Mucosa of rectum (tissue), 2 donors: ENCODE results near the gene IKZF1.

Experiments used
- H3K27ac ChIP-seq, 2 donors: one replicate each; pipeline ENCODE4 v1.7.0; 2013; ENCODE audit warnings: inconsistent platforms in 2 of 2, low read depth in 2 of 2, low read length in 2 of 2
- H3K27me3 ChIP-seq, 2 donors: one replicate each; pipeline ENCODE4 v1.7.0; 2013; ENCODE audit warnings: low read length in 2 of 2; ENCODE audit not compliant: control insufficient read depth in 2 of 2, insufficient read depth in 2 of 2
- H3K36me3 ChIP-seq, 2 donors: one replicate each; pipeline ENCODE4 v1.7.0; 2013; ENCODE audit warnings: low read length in 2 of 2; ENCODE audit not compliant: control insufficient read depth in 2 of 2, insufficient read depth in 2 of 2
- H3K4me1 ChIP-seq, 2 donors: one replicate each; pipeline ENCODE4 v1.7.0; 2013; ENCODE audit warnings: low read length in 2 of 2, mild to moderate bottlenecking in 1 of 2; ENCODE audit not compliant: control insufficient read depth in 2 of 2, insufficient read depth in 2 of 2
- H3K4me3 ChIP-seq, 2 donors: one replicate each; pipeline ENCODE4 v1.7.0; 2013; ENCODE audit warnings: low read length in 2 of 2
- H3K9ac ChIP-seq, 2 donors: one replicate each; pipeline ENCODE4 v1.7.0; 2013; ENCODE audit warnings: low read length in 2 of 2, low read depth in 1 of 2, mild to moderate bottlenecking in 1 of 2
- H3K9me3 ChIP-seq, 2 donors: one replicate each; pipeline ENCODE4 v1.7.0; 2013; ENCODE audit warnings: low read length in 2 of 2; ENCODE audit not compliant: control insufficient read depth in 2 of 2
- donor health status: healthy.
- donor health status: Normal muscosa, but diverticular disease.

IKZF1 gene

GRCh38 chr7:50387351-50387750 is 82.8 kb downstream of the IKZF1 start:
- no peak overlapping the region for H3K9ac ChIP-seq
- H3K27me3 ChIP-seq, result no peaks in the 10 kb centered on the region
- no peak overlapping the region for H3K27ac ChIP-seq
- H3K4me3 ChIP-seq, result no peak overlapping the region
- no peaks in the 10 kb centered on the region for H3K9me3 ChIP-seq
- H3K36me3 ChIP-seq, result peaks cover 0 to 22% of the 10 kb centered on the region in 2 donors
- no peaks in the 10 kb centered on the region for H3K4me1 ChIP-seq

- peaks cover 0 to 2% of the 10 kb centered on the region in 2 donors for H3K4me1 ChIP-seq
- no peak overlapping the region for H3K4me3 ChIP-seq
- H3K27ac ChIP-seq, result no peak overlapping the region
- H3K27me3 ChIP-seq, result no peaks in the 10 kb centered on the region
- H3K36me3 ChIP-seq, result peaks cover 0 to 3% of the 10 kb centered on the region in 2 donors
- H3K9me3 ChIP-seq, result no peaks in the 10 kb centered on the region
- H3K9ac ChIP-seq, result no peak overlapping the region
These were observed 85.4 kb downstream of the IKZF1 start for GRCh38 chr7:50389961-50390360.

DNA sequence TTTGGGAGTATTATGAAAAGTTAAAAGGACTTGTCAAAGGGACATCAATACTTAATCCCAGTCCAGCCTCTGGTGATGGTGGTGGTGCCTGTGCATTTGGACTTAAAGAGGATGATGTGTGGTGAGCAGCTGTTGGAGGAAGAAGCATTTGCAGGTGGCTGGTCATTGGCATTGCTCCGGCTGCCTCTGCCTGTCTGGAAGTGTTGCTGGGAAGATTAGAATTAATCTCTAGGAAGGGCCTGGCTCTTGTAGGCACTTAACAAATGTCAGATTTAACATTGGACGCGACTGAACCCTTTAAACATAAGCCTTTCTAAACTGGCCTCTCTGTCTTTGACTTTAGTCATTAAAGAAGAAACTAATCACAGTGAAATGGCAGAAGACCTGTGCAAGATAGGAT is 86.9 kb downstream of the IKZF1 start:
- Histone ChIP-seq H3K27ac (no peak overlapping the region), H3K4me3 (no peak overlapping the region), H3K4me1 (peaks cover 0 to 3% of the 10 kb centered on the region in 2 donors), H3K9me3 (no peaks in the 10 kb centered on the region), H3K27me3 (no peaks in the 10 kb centered on the region), H3K36me3 (peaks cover 0 to 3% of the 10 kb centered on the region in 2 donors), H3K9ac (no peak overlapping the region)

DNA sequence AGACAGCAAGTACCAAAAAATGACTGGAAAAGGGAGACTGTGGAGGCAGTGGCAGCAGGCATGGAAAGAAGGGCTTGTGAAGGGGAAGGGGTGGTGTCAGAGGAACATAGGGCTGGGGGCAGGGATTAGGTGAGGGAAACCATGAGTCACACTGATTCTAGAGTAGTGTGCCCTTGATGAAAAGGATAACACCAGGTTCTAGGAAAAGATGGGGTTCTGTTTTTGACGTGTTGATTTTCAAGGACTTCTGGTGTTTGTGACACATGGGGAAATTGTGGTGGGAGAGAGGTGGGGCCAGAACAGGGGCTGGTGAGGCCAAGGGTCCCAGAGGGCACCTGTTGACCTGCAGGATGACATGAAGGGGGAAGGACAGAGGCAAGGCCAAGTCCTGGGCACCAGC is 88.6 kb downstream of the IKZF1 start:
- Histone ChIP-seq H3K9me3 (no peaks in the 10 kb centered on the region), H3K4me3 (no peak overlapping the region), H3K36me3 (no peaks in the 10 kb centered on the region), H3K4me1 (peaks cover 0 to 6% of the 10 kb centered on the region in 2 donors), H3K9ac (no peak overlapping the region), H3K27me3 (no peaks in the 10 kb centered on the region), H3K27ac (no peak overlapping the region)

- no peaks in the 10 kb centered on the region for H3K36me3 ChIP-seq
- peaks cover 0 to 6% of the 10 kb centered on the region in 2 donors for H3K4me1 ChIP-seq
- H3K27ac ChIP-seq, result no peak overlapping the region
These were observed 89.2 kb downstream of the IKZF1 start for GRCh38 chr7:50393547-50394252.

GRCh38 chr7:50394315-50394714 is 89.8 kb downstream of the IKZF1 start:
- Histone ChIP-seq H3K4me1 (peaks cover 0 to 6% of the 10 kb centered on the region in 2 donors), H3K36me3 (no peaks in the 10 kb centered on the region), H3K4me3 (no peak overlapping the region), H3K27ac (no peak overlapping the region), H3K27me3 (no peaks in the 10 kb centered on the region), H3K9me3 (no peaks in the 10 kb centered on the region), H3K9ac (no peak overlapping the region)

More at GRCh38 chr7:50393547-50394252, 89.2 kb downstream of the IKZF1 start:
- no peak overlapping the region for H3K9ac ChIP-seq
- H3K27me3 ChIP-seq, result no peaks in the 10 kb centered on the region
- no peaks in the 10 kb centered on the region for H3K9me3 ChIP-seq
- H3K4me3 ChIP-seq, result no peak overlapping the region

DNA sequence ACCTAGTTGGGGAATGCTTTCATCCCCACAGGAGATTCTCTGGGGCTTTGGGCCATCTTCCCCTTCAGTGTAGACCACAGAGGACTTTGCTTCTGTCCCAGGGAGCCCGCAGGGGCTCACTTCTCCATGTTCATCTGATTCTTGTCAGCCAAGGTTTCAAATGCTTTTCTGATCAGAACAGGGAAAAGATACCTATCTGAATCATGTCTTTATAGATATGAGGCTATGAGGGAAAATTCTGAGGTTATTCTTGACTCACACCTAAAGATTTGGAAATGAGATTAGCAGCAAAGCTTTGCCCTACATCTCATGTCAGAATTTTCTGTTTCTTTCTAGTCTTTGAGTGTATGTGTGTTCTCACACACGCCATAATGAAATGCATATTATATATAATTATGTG is 92.3 kb downstream of the IKZF1 start:
- Histone ChIP-seq H3K9ac (no peak overlapping the region), H3K36me3 (peaks cover 0 to 9% of the 10 kb centered on the region in 2 donors), H3K27ac (peak overlapping the region in 1 of 2 donors; percentile 23), H3K4me3 (no peak overlapping the region), H3K27me3 (no peaks in the 10 kb centered on the region), H3K4me1 (peaks cover 0 to 6% of the 10 kb centered on the region in 2 donors), H3K9me3 (no peaks in the 10 kb centered on the region)

DNA sequence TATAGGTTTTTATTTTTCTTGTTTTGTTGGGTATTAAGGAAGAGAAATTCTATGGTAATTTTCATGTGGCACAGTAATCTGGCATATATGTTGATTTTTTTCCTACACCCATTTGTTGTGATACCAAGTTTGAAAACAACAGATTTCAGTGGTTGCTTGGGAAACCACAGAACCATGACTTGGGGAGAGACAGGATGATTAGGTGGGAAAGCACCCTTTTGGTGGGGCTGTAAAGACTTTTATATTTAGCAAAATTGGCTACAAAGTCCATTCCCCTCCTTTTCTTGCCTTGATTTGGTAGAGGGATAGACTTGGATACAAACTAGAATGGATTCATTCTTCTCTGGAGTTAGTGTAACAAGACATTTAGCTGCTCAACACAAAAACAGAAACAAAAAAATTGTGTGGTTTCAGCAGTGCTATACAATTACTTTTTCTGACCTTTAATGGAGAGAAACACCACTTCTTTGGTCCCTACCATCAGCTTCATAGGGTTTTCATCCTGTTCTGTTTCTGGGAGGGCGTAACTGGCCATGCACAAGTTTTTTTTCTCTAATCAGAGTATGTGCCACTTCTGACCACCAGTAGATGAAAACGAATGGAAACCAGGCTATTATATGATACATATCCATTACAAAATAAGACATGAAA is 92.9 kb downstream of the IKZF1 start:
- H3K9me3 ChIP-seq, result no peaks in the 10 kb centered on the region
- peaks cover 0 to 10% of the 10 kb centered on the region in 2 donors for H3K36me3 ChIP-seq
- no peak overlapping the region for H3K27ac ChIP-seq

DNA sequence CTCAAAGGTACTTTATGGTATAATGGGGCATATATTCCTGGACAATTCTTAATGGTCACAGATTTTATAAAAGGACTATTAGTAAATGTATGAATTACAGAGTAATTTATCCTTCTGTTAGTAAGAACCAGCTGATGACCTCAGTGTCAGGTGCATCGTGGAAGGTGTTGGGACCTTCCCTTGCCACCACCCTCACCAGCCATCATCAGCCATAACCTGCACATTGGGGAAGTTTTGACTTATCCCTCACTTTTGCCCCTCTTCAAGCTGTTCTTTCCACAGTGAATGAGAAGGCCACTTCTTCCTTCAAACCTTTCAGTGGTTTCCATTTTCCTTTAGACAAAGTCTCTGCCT is 93.4 kb downstream of the IKZF1 start:
- H3K4me3 ChIP-seq, result no peak overlapping the region
- peaks cover 0 to 6% of the 10 kb centered on the region in 2 donors for H3K4me1 ChIP-seq
- H3K9me3 ChIP-seq, result no peaks in the 10 kb centered on the region
- no peak overlapping the region for H3K27ac ChIP-seq
- no peaks in the 10 kb centered on the region for H3K27me3 ChIP-seq
- H3K9ac ChIP-seq, result no peak overlapping the region
- H3K36me3 ChIP-seq, result peaks cover 0 to 10% of the 10 kb centered on the region in 2 donors

More for the DNA sequence above, 92.9 kb downstream of the IKZF1 start:
- Histone ChIP-seq H3K9ac (no peak overlapping the region), H3K27me3 (no peaks in the 10 kb centered on the region), H3K4me1 (peaks cover 0 to 6% of the 10 kb centered on the region in 2 donors), H3K4me3 (no peak overlapping the region)

DNA sequence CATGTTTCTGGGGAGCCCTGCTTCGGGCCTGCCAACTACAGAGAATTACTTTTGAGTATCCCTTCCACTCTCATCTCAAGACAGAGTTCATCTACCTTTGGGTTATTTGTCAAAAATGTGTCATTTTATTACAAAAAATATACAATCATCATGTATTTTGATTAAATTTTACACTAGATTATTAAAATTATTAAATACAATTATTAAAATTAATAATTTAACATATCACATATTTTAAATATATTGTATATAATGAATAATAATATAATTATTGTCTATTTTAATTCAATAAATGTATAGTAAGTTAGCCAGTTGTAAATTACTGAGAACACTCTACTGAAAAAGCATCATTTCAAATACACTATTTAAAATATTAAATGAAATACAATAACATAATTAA is 94.7 kb downstream of the IKZF1 start:
- H3K36me3 ChIP-seq, result peaks cover 0 to 10% of the 10 kb centered on the region in 2 donors
- no peak overlapping the region for H3K9ac ChIP-seq
- H3K27ac ChIP-seq, result no peak overlapping the region
- H3K27me3 ChIP-seq, result no peaks in the 10 kb centered on the region
- peaks cover 0 to 4% of the 10 kb centered on the region in 2 donors for H3K4me1 ChIP-seq
- H3K9me3 ChIP-seq, result no peaks in the 10 kb centered on the region
- no peak overlapping the region for H3K4me3 ChIP-seq
